Lung (tissue), 12 donors: Measurements from ENCODE around the gene DLG3. TPM values are rescaled to one million over a fixed set of nuclear protein-coding genes. Genes with fewer than 3 reads are reported as not detected.

Experiments used
- ATAC-seq: fragments of 200-7000 bp; cut with Tn5 transposase; one replicate; pipeline ENCODE4 v1.9.1; 2020; ENCODE audit warnings: moderate number of reproducible peaks; ENCODE audit not compliant: insufficient read depth, low FRiP score
- DNase-seq, 3 donors: peaks; one replicate each; pipeline ENCODE4 v3.0.0-alpha.2; 2013 to 2017
- H3K27ac ChIP-seq, 2 donors: one replicate each; pipeline ENCODE4 v1.5.1; 2013; ENCODE audit warnings: mild to moderate bottlenecking in 2 of 2, moderate library complexity in 2 of 2, control low read depth in 1 of 2, inconsistent platforms in 1 of 2, low read depth in 1 of 2, low read length in 1 of 2
- H3K27me3 ChIP-seq, 3 donors: one replicate each; pipeline ENCODE4 v1.5.1; 2013; ENCODE audit warnings: low read length in 2 of 3; ENCODE audit not compliant: control insufficient read depth in 3 of 3, insufficient read depth in 3 of 3
- H3K36me3 ChIP-seq, 4 donors: one replicate each; pipeline ENCODE4 v1.5.1; 2013; ENCODE audit warnings: low read length in 4 of 4, mild to moderate bottlenecking in 1 of 4, moderate library complexity in 1 of 4; ENCODE audit not compliant: control insufficient read depth in 4 of 4, insufficient read depth in 4 of 4
- H3K4me1 ChIP-seq, 5 donors: one replicate each; pipeline ENCODE4 v1.5.1; 2013; ENCODE audit warnings: low read length in 5 of 5, mild to moderate bottlenecking in 2 of 5, moderate library complexity in 1 of 5; ENCODE audit not compliant: control insufficient read depth in 5 of 5, insufficient read depth in 5 of 5
- H3K4me3 ChIP-seq: one replicate; pipeline ENCODE4 v1.5.1; 2013; ENCODE audit warnings: mild to moderate bottlenecking, control low read depth, moderate library complexity
- H3K9ac ChIP-seq, 2 donors: one replicate each; pipeline ENCODE4 v1.5.1; 2013; ENCODE audit warnings: low read length in 2 of 2, control low read depth in 1 of 2; ENCODE audit not compliant: insufficient read depth in 1 of 2
- H3K9me3 ChIP-seq, 4 donors: one replicate each; pipeline ENCODE4 v1.5.1; 2013; ENCODE audit warnings: low read length in 3 of 4, mild to moderate bottlenecking in 1 of 4, moderate library complexity in 1 of 4; ENCODE audit not compliant: control insufficient read depth in 4 of 4, insufficient read depth in 3 of 4
- CTCF ChIP-seq: IDR thresholded peaks from 2 replicates; pipeline ENCODE4 v1.5.1; 2012; ENCODE audit warnings: mild to moderate bottlenecking; ENCODE audit errors: control extremely low read depth, extremely low read depth
- WGBS, 2 donors: extraction: QIAGEN DNeasy Blood & Tissue Kit; methylation state at CpG; one replicate each; pipeline ENCODE4 v1.1.7; 2013; 5-methylcytosine and 5-hydroxymethylcytosine counted together
- polyA plus RNA-seq, 2 donors: library from polyadenylated mRNA; stranded (reverse); fragments of 200-250 nt; gene quantifications; one replicate each; pipeline ENCODE4 v1.2.1, GENCODE V29; 2013
- total RNA-seq, 2 donors: library from RNA; depleted of rRNA in 1 of 2; stranded (reverse); fragments of >200 nt in 1 of 2; gene quantifications; one replicate each; pipeline ENCODE4 v1.2.1, GENCODE V29; 2014 to 2021
- donor health status: control.
- donor health status: control.
- donor health status: Bipolar disorder and iron deficiency.
- donor health status: healthy.
- donor health status: DM: yes; HTN: yes; CAD: no.

Gene DLG3
- total and polyA plus RNA-seq, 4 donors, result 9.3 to 31.5 (median 18.6) TPM

- Histone ChIP-seq H3K9ac (no peak overlapping the region), H3K4me3 (no peak overlapping the region), H3K4me1 (no peaks in the 10 kb centered on the region), H3K27me3 (no peaks in the 10 kb centered on the region), H3K27ac (no peak overlapping the region), H3K9me3 (peaks cover 0 to 4% (median 0%) of the 10 kb centered on the region in 4 donors), H3K36me3 (peaks cover 2 to 16% (median 9%) of the 10 kb centered on the region in 4 donors)
- WGBS, 2 donors, result 54 to 82% methylated on average over 3 to 5 of the region's 5 CpGs
- TF ChIP-seq CTCF, result no peak
- DNase-seq (no peak), ATAC-seq (no peak)
Observed at GRCh38 chrX:70496491-70496890, 51.9 kb downstream of the DLG3 start.

- H3K36me3 ChIP-seq, result peaks cover 0 to 19% (median 9%) of the 10 kb centered on the region in 4 donors
- no peaks in the 10 kb centered on the region for H3K27me3 ChIP-seq
- no peak for DNase-seq
- no peak for ATAC-seq
- no peak overlapping the region for H3K9ac ChIP-seq
- no peaks in the 10 kb centered on the region for H3K4me1 ChIP-seq
- H3K9me3 ChIP-seq, result peaks cover 0 to 4% (median 0%) of the 10 kb centered on the region in 4 donors
- H3K27ac ChIP-seq, result no peak overlapping the region
- WGBS, 2 donors, result 81 to 100% methylated on average over 3 of the region's 3 CpGs
- TF ChIP-seq CTCF, result no peak
- H3K4me3 ChIP-seq, result no peak overlapping the region
Observed at GRCh38 chrX:70497026-70497425, 52.4 kb downstream of the DLG3 start.

GRCh38 chrX:70498129-70498528 lies 53.5 kb downstream of the DLG3 start:
- DNase-seq (no peak), ATAC-seq (no peak)
- Histone ChIP-seq H3K4me3 (no peak overlapping the region), H3K9ac (no peak overlapping the region), H3K36me3 (peaks cover 2 to 13% (median 8%) of the 10 kb centered on the region in 4 donors), H3K4me1 (no peaks in the 10 kb centered on the region), H3K27ac (no peak overlapping the region), H3K27me3 (no peaks in the 10 kb centered on the region), H3K9me3 (peaks cover 0 to 2% (median 0%) of the 10 kb centered on the region in 4 donors)
- no peak for TF ChIP-seq CTCF
- WGBS, 2 donors, result 77 to 93% methylated on average over 2 of the region's 2 CpGs

- WGBS, 2 donors, result 61 to 87% methylated on average over 4 of the region's 4 CpGs
- no peaks in the 10 kb centered on the region for H3K27me3 ChIP-seq
- TF ChIP-seq CTCF, result no peak
- H3K36me3 ChIP-seq, result peaks cover 4 to 13% (median 9%) of the 10 kb centered on the region in 4 donors
- H3K9me3 ChIP-seq, result no peaks in the 10 kb centered on the region
- DNase-seq (peak in 1 of 3 donors; percentile 24), ATAC-seq (no peak)
- no peak overlapping the region for H3K4me3 ChIP-seq
- H3K9ac ChIP-seq, result no peak overlapping the region
- H3K4me1 ChIP-seq, result no peaks in the 10 kb centered on the region
- H3K27ac ChIP-seq, result no peak overlapping the region
Observed at GRCh38 chrX:70500826-70501225, 56.2 kb downstream of the DLG3 start.
